Measurements from ENCODE around the gene PAX1.

DNA sequence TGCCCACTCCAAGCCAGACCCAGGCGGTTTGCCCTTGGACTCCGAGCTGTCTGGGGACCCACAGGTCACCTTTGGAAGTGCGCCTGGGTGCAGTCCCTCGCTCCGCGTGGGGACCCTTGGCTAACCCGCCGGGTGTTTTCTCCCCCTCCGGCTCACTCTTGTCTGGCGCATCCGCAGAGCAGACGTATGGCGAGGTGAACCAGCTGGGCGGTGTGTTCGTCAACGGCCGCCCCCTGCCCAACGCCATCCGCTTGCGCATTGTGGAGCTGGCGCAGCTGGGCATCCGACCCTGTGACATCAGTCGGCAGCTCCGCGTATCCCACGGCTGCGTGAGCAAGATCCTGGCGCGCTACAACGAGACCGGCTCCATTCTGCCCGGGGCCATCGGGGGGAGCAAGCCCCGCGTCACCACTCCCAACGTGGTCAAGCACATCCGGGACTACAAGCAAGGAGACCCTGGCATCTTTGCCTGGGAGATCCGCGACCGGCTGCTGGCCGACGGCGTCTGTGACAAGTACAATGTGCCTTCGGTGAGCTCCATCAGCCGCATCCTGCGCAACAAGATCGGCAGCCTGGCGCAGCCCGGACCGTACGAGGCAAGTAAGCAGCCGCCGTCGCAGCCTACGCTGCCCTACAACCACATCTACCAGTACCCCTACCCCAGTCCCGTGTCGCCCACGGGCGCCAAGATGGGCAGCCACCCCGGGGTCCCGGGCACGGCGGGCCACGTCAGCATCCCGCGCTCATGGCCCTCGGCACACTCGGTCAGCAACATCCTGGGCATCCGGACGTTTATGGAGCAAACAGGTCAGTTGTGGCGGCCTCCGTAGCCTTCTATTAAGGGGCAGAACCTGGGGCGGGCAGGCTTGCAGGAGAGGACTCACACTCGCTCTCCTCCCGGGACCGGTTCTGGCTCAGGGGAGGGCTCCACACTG, 1.1 kb downstream of the PAX1 start:
- TF ChIP-seq GATA3 (IDR thresholded peaks at IDR 0.05; ENCODE audit: low read depth, low read length) (no peak), GATA2 (IDR thresholded peaks at IDR 0.05; ENCODE audit: low read depth, low read length) (no peak)
